ENCODE data around the gene HDC.

Gene HDC

DNA sequence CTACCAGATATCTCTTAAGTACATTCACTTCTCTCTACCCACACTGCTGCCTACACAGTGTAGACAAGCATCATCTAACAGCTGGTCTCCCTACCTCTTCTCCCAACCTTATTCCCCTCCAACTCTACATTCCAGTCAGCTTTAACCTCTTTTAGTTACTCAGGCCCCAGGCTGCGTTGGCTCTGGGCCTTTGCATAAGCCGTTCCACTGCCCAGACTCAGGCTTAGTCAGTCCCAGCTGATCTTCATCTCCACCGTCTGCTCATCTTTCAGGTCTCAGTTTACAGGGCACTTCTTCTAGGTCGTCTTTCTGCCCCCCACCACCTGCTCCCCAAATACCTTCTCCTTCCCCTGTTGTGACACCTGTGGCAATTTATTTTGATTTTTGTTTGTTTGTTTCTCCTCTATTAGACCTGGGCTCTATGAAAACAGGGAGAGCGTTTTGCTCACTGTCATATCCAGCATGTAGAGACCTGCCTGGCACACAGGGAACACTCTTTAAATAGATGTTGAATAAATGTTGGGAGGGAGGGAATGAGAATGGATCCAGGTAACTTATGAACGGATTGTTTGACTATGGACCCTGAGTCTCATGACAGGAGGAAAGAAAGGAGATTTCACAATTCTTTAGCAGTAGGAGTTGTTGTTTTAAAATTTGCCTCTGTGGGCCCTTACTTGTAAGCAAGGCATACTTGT, 72.5 kb downstream of the HDC start:
- Histone ChIP-seq H3K9me3 (ENCODE audit: insufficient read depth, low read length) (no peaks in the 10 kb centered on the region), H3K27me3 (ENCODE audit: low read length) (no peaks in the 10 kb centered on the region), H3K4me3 (ENCODE audit: insufficient read depth, low read length, poor library complexity, severe bottlenecking) (no peak overlapping the region), H4K20me1 (ENCODE audit: low read depth, low read length) (no peaks in the 10 kb centered on the region), H3K79me2 (ENCODE audit: insufficient read depth, low read length) (no peaks in the 10 kb centered on the region), H3K27ac (ENCODE audit: low read depth, low read length) (no peak overlapping the region), H3K4me2 (ENCODE audit: low read depth, low read length, poor library complexity, severe bottlenecking) (no peak overlapping the region), H3F3A (ENCODE audit: insufficient read depth) (no peaks in the 10 kb centered on the region), H3K9ac (ENCODE audit: low read length) (no peak overlapping the region), H3K36me3 (ENCODE audit: low read length) (no peaks in the 10 kb centered on the region), H3K9me2 (replicated peaks; ENCODE audit: insufficient read depth, low read length) (no peaks in the 10 kb centered on the region), H2AFZ (ENCODE audit: low read depth, low read length, severe bottlenecking) (no peak overlapping the region)
- TF ChIP-seq EZH2phosphoT487 (conservative IDR thresholded peaks at IDR 0.05; ENCODE audit: low read length) = no peak
- TF ChIP-seq, protein P1, sequence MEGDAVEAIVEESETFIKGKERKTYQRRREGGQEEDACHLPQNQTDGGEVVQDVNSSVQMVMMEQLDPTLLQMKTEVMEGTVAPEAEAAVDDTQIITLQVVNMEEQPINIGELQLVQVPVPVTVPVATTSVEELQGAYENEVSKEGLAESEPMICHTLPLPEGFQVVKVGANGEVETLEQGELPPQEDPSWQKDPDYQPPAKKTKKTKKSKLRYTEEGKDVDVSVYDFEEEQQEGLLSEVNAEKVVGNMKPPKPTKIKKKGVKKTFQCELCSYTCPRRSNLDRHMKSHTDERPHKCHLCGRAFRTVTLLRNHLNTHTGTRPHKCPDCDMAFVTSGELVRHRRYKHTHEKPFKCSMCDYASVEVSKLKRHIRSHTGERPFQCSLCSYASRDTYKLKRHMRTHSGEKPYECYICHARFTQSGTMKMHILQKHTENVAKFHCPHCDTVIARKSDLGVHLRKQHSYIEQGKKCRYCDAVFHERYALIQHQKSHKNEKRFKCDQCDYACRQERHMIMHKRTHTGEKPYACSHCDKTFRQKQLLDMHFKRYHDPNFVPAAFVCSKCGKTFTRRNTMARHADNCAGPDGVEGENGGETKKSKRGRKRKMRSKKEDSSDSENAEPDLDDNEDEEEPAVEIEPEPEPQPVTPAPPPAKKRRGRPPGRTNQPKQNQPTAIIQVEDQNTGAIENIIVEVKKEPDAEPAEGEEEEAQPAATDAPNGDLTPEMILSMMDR (IDR thresholded peaks at IDR 0.05; ENCODE audit: insufficient read depth, low read length, poor library complexity, severe bottlenecking) = no peak

DNA sequence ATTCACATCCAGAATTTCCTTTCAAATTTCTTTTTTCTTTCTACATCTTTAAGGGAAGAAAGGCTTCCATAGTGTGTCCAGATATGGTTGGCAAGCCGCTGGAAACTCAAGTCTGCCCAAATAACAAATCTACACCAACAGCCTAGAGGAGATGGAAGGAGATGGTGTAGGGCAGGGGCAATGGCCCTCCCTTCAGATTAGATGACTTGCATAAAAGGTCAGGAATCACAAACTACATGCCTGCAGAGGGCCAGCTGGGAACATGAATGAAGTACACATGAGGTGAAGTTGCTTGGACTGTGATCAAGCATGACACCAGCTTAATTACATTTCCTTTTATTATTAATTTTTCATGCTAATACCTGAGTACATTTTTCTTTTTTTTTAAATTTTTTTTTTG, 73.4 kb downstream of the HDC start:
- H2AFZ ChIP-seq (ENCODE audit: low read depth, low read length, severe bottlenecking) = no peak overlapping the region
- H3K4me2 ChIP-seq (ENCODE audit: low read depth, low read length, poor library complexity, severe bottlenecking) = no peak overlapping the region
- H3K9me2 ChIP-seq (replicated peaks; ENCODE audit: insufficient read depth, low read length) = no peaks in the 10 kb centered on the region
- no peaks in the 10 kb centered on the region for H3K27me3 ChIP-seq (ENCODE audit: low read length)
- no peaks in the 10 kb centered on the region for H4K20me1 ChIP-seq (ENCODE audit: low read depth, low read length)
- H3K27ac ChIP-seq (ENCODE audit: low read depth, low read length) = no peak overlapping the region
- H3K79me2 ChIP-seq (ENCODE audit: insufficient read depth, low read length) = no peaks in the 10 kb centered on the region
- H3K9ac ChIP-seq (ENCODE audit: low read length) = no peak overlapping the region
- no peaks in the 10 kb centered on the region for H3F3A ChIP-seq (ENCODE audit: insufficient read depth)
- no peak overlapping the region for H3K4me3 ChIP-seq (ENCODE audit: insufficient read depth, low read length, poor library complexity, severe bottlenecking)
- TF ChIP-seq, protein P1 (IDR thresholded peaks at IDR 0.05; ENCODE audit: insufficient read depth, low read length, poor library complexity, severe bottlenecking) = no peak
- no peak for TF ChIP-seq EZH2phosphoT487 (conservative IDR thresholded peaks at IDR 0.05; ENCODE audit: low read length)
- H3K9me3 ChIP-seq (ENCODE audit: insufficient read depth, low read length) = no peaks in the 10 kb centered on the region
- no peaks in the 10 kb centered on the region for H3K36me3 ChIP-seq (ENCODE audit: low read length)
